GM18519 (cell line): ENCODE measurements around the gene TMTC2.

ENCODE experiments used
- ATAC-seq: cut with Tn5 transposase; IDR thresholded peaks from one replicate; pipeline ENCODE4 v1.9.1; 2021; ENCODE audit warnings: mild to moderate bottlenecking, moderate library complexity; ENCODE audit not compliant: unreplicated experiment, low FRiP score

TMTC2 gene

DNA sequence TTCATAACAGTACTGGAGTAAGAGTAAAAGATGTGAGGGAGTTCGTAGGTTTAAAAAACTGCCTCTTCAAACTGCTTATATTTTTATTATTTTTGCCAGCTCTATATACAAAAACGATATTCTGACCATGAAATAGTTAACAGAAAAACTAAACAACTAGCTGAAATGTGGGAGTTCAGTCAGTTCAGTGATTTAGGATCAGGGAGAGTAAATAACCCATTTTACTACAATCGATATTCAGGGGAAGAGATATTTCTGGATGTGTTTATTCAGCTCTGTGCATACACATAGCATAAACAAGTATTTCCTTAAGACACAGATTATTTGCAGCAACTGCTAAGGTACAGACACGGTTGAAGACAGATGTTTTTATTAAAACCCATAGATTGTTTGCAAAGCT lies 470.9 kb downstream of the TMTC2 start:
- ATAC-seq, result no peak

DNA sequence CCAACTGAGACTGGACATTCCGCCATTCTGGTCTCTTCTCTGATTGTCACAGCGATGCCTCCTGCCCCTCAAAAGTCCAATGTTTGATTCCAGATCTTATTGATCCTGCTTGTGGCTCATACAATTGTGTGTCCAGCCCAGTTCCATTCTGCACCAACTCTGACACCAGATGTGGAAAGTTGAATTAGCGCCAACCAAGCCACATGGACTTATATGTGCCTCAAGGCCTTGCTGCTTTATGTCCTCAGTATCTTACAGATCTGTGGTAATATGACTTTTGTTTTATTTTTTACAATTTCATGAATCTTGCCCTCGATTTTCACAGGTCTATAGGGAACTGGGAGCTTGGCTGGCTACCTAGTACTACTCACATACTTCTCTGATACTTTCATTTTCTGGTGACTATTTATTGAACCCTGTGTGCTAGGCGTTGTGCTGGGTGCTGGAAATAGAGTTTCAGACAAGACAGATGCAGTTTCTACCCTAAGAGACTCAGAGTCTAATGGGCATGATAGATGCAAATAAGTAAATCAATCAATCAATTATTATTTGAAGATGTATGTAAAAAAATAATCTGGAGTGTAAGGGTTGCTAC lies 472.0 kb downstream of the TMTC2 start:
- no peak for ATAC-seq

DNA sequence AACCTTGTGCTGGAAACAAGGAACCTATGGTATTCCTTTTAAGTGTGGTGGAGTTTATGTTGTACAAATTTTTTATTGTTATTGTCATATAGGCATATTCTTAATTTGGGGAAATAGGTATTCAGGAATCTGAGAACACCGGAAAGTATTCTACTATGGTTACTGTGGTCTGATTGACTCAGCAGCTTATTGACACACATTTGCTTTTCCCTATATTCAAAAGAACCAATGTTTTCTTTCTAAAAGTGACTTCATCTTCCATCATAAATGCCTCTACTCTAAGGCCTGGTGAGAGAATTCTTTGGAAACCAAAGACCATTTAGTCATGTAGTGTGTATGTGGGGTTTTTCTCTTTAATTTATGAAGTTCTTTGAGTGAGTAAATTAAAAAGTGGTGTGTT lies 474.8 kb downstream of the TMTC2 start:
- ATAC-seq, result no peak

GRCh38 chr12:83168751-83169150 lies 482.0 kb downstream of the TMTC2 start:
- ATAC-seq, result no peak

GRCh38 chr12:83172441-83172840 lies 485.7 kb downstream of the TMTC2 start:
- ATAC-seq, result no peak

DNA sequence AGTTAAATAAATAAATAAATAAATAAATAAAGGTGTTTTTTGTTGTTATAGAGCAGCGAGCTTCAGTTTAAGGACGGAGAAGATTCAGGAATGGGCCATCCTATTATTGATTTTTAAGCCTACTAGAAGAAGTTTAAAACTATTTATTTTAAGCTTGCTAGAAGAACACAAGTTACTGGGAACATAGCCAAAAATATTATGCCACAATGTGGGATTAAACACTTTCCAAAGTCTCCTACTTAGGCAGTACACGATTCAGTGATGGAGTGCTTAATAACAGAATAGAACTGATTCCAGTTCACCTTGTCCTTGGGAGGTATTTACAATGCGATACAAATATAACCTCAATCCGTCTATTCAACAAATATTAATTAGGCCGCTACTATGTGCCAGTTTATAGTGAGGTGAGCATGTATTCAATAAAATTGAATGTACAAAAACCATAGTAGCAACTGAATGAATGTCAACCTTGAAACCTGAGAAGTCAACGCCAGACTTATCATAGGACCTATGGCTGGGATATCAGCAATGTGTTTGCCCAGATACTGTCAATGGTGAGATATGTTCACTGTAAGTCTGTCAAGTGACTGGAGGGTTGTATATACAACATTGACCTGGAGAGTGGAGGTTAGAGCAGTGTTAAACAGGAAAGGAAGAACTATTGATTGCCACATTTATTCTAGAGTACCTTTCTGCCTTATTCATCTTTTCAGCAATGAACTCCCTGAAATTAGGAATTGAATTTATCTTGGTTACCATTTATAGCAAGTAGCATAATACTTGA lies 486.4 kb downstream of the TMTC2 start:
- ATAC-seq, result no peak

DNA sequence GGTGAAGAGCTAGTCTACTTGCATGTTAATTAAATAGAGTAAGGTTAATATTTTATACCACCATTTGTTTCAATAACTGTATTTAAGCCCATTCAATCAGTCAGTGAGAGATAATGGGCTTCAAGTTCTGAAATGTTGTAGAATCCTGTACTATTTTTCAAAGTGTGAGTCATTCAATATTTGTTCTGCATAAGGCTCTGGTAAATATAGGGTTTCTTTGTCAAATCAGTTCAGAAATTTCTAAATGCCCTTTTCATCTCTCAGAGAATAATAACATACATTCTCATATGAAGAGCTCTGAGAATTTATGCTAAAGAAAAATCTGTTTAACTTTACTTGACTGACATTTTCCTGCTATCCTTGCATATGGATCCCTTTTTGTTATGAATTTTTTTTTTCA lies 493.3 kb downstream of the TMTC2 start:
- ATAC-seq, result no peak

DNA sequence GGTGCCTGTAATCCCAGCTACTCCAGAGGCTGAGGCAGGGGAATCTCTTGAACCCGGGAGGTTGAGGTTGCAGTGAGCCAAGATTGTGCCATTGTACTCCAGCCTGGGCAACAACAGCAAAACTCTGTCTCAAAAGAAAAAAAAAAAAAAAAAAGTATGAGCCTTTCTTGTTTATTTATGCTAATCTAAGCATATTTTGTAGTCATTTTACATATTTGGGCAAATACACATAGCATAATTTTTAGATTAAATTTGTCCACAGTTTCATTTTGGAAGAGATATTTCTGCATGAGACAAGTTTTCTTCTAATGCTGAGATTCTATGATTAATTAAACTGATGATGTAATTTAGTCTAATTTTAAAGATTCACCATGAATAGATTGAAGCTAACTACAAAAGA lies 494.4 kb downstream of the TMTC2 start:
- no peak for ATAC-seq

DNA sequence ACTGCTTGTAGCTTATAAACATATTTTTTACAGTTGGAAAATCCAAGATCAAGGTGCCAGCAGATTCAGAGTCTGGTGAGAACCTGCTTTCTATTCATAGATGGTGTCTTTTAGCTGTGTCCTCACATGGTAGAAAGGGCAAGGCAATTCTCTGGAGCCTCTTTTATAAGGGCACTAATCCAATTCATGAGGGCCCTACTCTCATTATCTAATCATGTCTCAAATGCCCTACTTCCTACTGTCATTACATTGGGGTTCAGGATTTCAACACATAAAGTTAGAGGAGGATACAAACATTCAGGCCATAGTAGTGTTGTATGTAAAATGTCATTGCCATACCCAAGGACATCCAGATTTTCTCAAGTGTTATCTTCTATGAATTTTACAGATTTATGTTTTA lies 496.4 kb downstream of the TMTC2 start:
- no peak for ATAC-seq
